Natural killer cell (primary cell): ENCODE results near the gene PANX2. TPM values are rescaled to one million over a fixed set of nuclear protein-coding genes. Genes with fewer than 3 reads are reported as not detected.
A peak's percentile ranks its signal among the peaks of the same experiment; 100 is the strongest.
"Not testable (repeated sequence)": the region's sequence is repeated elsewhere in the genome, so short reads cannot be mapped to it uniquely, and the experiment has no call there.

ENCODE experiments used
- ATAC-seq, 3 donors: fragments of 150-1000 bp in 2 of 3; fragments of 200-7000 bp in 1 of 3; cut with Tn5 transposase; 1 replicate in 1 of 3; 2 replicates in 2 of 3; pipeline ENCODE4 v1.10.0; 2021; ENCODE audit warnings: mild to moderate bottlenecking in 2 of 3, moderate library complexity in 2 of 3
- DNase-seq, 2 donors: peaks; one replicate each; pipeline versions ENCODE4 v3.0.0 to v3.0.0-alpha.2; 2013 to 2021; ENCODE audit warnings: mixed read lengths in 1 of 2
- H3K27ac ChIP-seq: one replicate; pipeline ENCODE4 v1.5.1; 2013; ENCODE audit warnings: mild to moderate bottlenecking, low read length
- H3K27me3 ChIP-seq: one replicate; pipeline ENCODE4 v1.6.1; 2013; ENCODE audit warnings: low read length; ENCODE audit not compliant: control insufficient read depth, insufficient read depth
- H3K36me3 ChIP-seq: one replicate; pipeline ENCODE4 v1.6.1; 2013; ENCODE audit warnings: low read length; ENCODE audit not compliant: control insufficient read depth, insufficient read depth
- H3K4me1 ChIP-seq: one replicate; pipeline ENCODE4 v1.6.1; 2013; ENCODE audit warnings: low read length; ENCODE audit not compliant: control insufficient read depth, insufficient read depth
- H3K4me3 ChIP-seq: one replicate; pipeline ENCODE4 v1.5.1; 2013; ENCODE audit warnings: low read length
- H3K9me3 ChIP-seq: one replicate; pipeline ENCODE4 v1.6.1; 2013; ENCODE audit warnings: low read length; ENCODE audit not compliant: control insufficient read depth, insufficient read depth
- H3K27ac Mint-ChIP-seq, 2 donors: one replicate each; pipeline ENCODE4 v1.8.0; 2022; ENCODE audit warnings: mild to moderate bottlenecking in 2 of 2, mixed read lengths in 2 of 2, moderate library complexity in 1 of 2
- H3K27me3 Mint-ChIP-seq, 2 donors: one replicate each; pipeline ENCODE4 v1.8.0; 2022; ENCODE audit warnings: low read depth in 2 of 2, mixed read lengths in 2 of 2
- H3K36me3 Mint-ChIP-seq: one replicate; pipeline ENCODE4 v1.8.0; 2022; ENCODE audit warnings: mixed read lengths
- H3K4me1 Mint-ChIP-seq, 2 donors: one replicate each; pipeline ENCODE4 v1.8.0; 2022; ENCODE audit warnings: mixed read lengths in 2 of 2
- H3K4me3 Mint-ChIP-seq: one replicate; pipeline ENCODE4 v1.8.0; 2022; ENCODE audit warnings: mild to moderate bottlenecking, moderate library complexity, mixed read lengths
- H3K9me3 Mint-ChIP-seq, 2 donors: one replicate each; pipeline ENCODE4 v1.8.0; 2022; ENCODE audit warnings: mixed read lengths in 2 of 2
- CTCF ChIP-seq: fragments of 200-600 bp; IDR thresholded peaks from one replicate; pipeline ENCODE4 v1.8.0; 2022; ENCODE audit warnings: antibody characterized with exemption
- WGBS: methylation state at CpG from one replicate; pipeline ENCODE4 v1.1.7; 2013; ENCODE audit warnings: missing lambda C conversion rate; ENCODE audit not compliant: insufficient coverage; 5-methylcytosine and 5-hydroxymethylcytosine counted together
- intact Hi-C: fragments of 100-400 bp; cut with micrococcal nuclease; formaldehyde crosslinking; loops from one replicate; pipeline ENCODE4 v1.14.2; 2022
- total RNA-seq, 4 donors: library from RNA; stranded (reverse); fragments of 120-200 nt in 1 of 4; gene quantifications; one replicate each; pipeline versions ENCODE4 v1.2.3 to v1.2.4, GENCODE V29; 2013 to 2022

PANX2 gene
- total RNA-seq, 3 donors from 2014 or later (not counting 1 experiment from before 2014, with no cell fraction given) = 0.16 to 3.4 (median 0.27) TPM

DNA sequence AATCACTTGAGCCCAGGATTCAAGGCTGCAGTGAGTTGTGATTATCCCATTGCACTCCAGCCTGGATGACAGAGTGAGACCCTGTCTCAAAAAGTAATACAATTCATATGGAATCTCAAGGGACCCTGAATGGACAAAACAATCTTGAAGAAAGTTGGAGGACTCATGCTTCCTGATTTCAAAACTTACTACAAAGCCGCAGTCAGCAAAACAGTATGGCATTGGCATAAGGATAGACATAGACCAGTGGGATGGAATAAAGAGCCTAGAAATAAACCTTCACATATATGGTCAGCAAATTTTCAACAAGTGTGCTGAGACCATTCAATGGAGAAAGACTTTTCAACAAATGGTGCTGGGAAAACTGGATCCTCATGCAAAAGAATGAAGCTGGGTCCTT, 32.8 kb downstream of the PANX2 start:
- no peak overlapping the region for H3K27ac ChIP-seq
- peaks cover 29% of the 10 kb centered on the region for H3K4me1 ChIP-seq
- Mint-ChIP-seq H3K4me3 (no peak overlapping the region), H3K36me3 (no peaks in the 10 kb centered on the region), H3K4me1 (peaks cover 24 to 30% of the 10 kb centered on the region in 2 donors), H3K9me3 (no peaks in the 10 kb centered on the region), H3K27me3 (no peaks in the 10 kb centered on the region), H3K27ac (no peak overlapping the region)
- ATAC-seq = no peak
- DNase-seq = no peak
- H3K4me3 ChIP-seq = no peak overlapping the region
- intact Hi-C loops = no loop called here
- peaks cover 15% of the 10 kb centered on the region for H3K36me3 ChIP-seq
- H3K9me3 ChIP-seq = no peaks in the 10 kb centered on the region
- 100% methylated on average over 1 of the region's 1 CpG for WGBS
- no peak for TF ChIP-seq CTCF
- H3K27me3 ChIP-seq = no peaks in the 10 kb centered on the region

DNA sequence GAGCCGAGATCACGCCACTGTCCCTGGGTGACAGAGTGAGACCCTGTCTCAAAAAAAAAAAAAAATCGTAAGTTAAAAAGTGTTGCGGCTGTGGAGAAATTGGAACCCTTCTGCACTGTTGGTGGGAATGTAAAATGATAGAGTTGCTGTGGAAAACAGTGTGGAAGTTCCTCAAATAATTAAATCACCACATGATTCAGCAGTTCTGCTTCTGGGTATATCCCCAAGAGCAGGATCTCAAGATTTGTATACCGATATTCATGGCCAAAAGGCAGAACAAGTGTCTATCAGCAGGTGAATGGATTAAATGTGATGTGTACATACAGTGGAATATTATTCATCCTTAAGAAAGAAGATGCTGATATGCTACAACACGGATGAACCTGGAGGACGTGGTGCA, 34.0 kb downstream of the PANX2 start:
- Mint-ChIP-seq H3K27ac (peak overlapping the region in 1 of 2 donors; percentile 27), H3K27me3 (no peaks in the 10 kb centered on the region), H3K4me1 (peaks cover 24 to 29% of the 10 kb centered on the region in 2 donors), H3K36me3 (no peaks in the 10 kb centered on the region), H3K4me3 (no peak overlapping the region), H3K9me3 (no peaks in the 10 kb centered on the region)
- DNase-seq (no peak), ATAC-seq (no peak)
- Histone ChIP-seq H3K27ac (no peak overlapping the region), H3K27me3 (no peaks in the 10 kb centered on the region), H3K36me3 (peaks cover 16% of the 10 kb centered on the region), H3K4me1 (peaks cover 28% of the 10 kb centered on the region), H3K4me3 (no peak overlapping the region), H3K9me3 (no peaks in the 10 kb centered on the region)
- intact Hi-C loops = no loop called here
- WGBS = 91% methylated on average over 7 of the region's 7 CpGs
- no peak for TF ChIP-seq CTCF

- WGBS = 93% methylated on average over 9 of the region's 9 CpGs
- Histone ChIP-seq H3K4me1 (peaks cover 28% of the 10 kb centered on the region), H3K36me3 (peaks cover 16% of the 10 kb centered on the region)
- H3K9me3 Mint-ChIP-seq, H3K36me3 Mint-ChIP-seq, H3K4me3 ChIP-seq, H3K27ac ChIP-seq, intact Hi-C loops, H3K4me3 Mint-ChIP-seq, H3K9me3 ChIP-seq, ATAC-seq, H3K27me3 Mint-ChIP-seq, H3K27me3 ChIP-seq, DNase-seq: not testable (repeated sequence)
- Mint-ChIP-seq H3K27ac (peak overlapping the region in 1 of 2 donors; percentile 27), H3K4me1 (peaks cover 28 to 29% of the 10 kb centered on the region in 2 donors)
Observed at GRCh38 chr22:50204998-50205397, 34.5 kb downstream of the PANX2 start.

DNA sequence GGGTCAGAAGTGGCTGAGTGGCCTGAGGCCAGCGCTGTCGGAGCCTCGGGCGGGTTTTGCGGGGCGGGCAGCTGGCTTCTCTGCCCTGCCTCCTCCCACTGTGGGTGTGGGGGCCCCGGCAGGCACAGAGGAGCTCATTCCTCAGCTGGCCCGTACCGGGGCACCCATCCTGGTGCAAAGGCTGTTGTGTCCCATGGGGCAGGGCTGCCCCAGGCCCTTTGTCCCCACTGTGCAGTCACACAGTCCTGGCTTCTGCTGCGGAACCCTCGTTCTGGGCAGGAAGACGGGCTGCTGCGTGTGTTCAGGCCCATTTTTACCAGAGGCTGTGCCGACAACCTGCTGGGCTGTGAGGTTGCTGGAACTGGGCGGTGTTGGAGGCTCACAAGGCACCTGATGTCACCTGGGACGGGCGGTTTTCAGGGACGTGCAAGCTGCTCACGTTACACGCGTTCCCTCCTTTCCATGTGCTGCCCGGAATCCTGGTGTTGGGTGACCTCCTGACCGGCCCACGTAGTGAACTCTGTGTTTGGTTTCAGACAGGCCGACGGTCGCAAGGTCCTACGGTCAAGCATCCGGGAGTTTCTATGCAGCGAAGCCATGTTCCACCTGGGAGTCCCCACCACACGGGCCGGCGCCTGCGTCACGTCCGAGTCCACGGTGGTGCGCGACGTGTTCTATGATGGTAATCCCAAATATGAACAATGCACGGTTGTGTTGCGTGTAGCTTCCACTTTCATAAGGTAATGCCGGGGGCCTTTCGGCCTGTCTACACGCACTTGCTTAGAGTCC, 35.4 kb downstream of the PANX2 start:
- intact Hi-C loops = no loop called here

More for the DNA sequence above, 35.4 kb downstream of the PANX2 start:
- ATAC-seq (no peak), DNase-seq (no peak)
- H3K36me3 Mint-ChIP-seq = no peaks in the 10 kb centered on the region
- no peak overlapping the region for H3K27ac ChIP-seq
- peaks cover 23% of the 10 kb centered on the region for H3K36me3 ChIP-seq
- H3K4me1 ChIP-seq = peaks cover 27% of the 10 kb centered on the region
- no peak overlapping the region for H3K4me3 ChIP-seq
- H3K27ac Mint-ChIP-seq = no peak overlapping the region
- H3K9me3 ChIP-seq = no peaks in the 10 kb centered on the region
- 97% methylated on average over 45 of the region's 45 CpGs for WGBS
- no peak overlapping the region for H3K4me3 Mint-ChIP-seq
- H3K27me3 ChIP-seq = no peaks in the 10 kb centered on the region
- no peaks in the 10 kb centered on the region for H3K9me3 Mint-ChIP-seq
- no peak for TF ChIP-seq CTCF
- H3K4me1 Mint-ChIP-seq = peaks cover 30% of the 10 kb centered on the region in 2 donors
- no peaks in the 10 kb centered on the region for H3K27me3 Mint-ChIP-seq
